ENCODE measurements around the gene APCDD1L.

Gene APCDD1L

DNA sequence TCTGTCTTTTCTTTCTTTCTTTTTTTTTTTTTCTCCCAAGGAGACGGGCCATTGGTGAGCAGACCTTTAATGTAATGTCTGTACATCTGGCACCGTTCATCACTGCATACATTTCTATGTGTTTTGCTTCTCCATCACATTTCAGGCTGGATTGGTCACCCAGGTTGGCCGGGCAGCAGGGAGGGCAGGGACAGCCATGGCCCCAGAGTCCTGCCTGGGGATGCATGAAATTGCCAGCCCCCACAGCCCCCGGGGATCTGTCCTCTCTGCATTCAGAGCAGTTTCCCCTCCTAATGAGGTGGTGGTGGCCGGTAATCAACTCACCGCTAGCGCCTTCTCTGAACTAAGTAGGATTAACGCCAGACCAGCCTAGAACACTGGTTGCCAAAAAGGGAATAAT is 50.4 kb downstream of the APCDD1L start:
- no peaks in the 10 kb centered on the region for H3K9me2 ChIP-seq (replicated peaks; ENCODE audit: low read depth, low read length)
- no peak overlapping the region for H2AFZ ChIP-seq (ENCODE audit: low read length)
- H3K27me3 ChIP-seq (ENCODE audit: insufficient read depth, low read length, poor library complexity, severe bottlenecking) = no peaks in the 10 kb centered on the region
- H3F3A ChIP-seq (ENCODE audit: low read depth) = no peaks in the 10 kb centered on the region
- no peaks in the 10 kb centered on the region for H4K20me1 ChIP-seq (ENCODE audit: insufficient read depth, low read length, poor library complexity, severe bottlenecking)
- no peak for TF ChIP-seq EZH2phosphoT487 (IDR thresholded peaks at IDR 0.05; ENCODE audit: borderline replicate concordance)
- TF ChIP-seq, protein P1, sequence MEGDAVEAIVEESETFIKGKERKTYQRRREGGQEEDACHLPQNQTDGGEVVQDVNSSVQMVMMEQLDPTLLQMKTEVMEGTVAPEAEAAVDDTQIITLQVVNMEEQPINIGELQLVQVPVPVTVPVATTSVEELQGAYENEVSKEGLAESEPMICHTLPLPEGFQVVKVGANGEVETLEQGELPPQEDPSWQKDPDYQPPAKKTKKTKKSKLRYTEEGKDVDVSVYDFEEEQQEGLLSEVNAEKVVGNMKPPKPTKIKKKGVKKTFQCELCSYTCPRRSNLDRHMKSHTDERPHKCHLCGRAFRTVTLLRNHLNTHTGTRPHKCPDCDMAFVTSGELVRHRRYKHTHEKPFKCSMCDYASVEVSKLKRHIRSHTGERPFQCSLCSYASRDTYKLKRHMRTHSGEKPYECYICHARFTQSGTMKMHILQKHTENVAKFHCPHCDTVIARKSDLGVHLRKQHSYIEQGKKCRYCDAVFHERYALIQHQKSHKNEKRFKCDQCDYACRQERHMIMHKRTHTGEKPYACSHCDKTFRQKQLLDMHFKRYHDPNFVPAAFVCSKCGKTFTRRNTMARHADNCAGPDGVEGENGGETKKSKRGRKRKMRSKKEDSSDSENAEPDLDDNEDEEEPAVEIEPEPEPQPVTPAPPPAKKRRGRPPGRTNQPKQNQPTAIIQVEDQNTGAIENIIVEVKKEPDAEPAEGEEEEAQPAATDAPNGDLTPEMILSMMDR (conservative IDR thresholded peaks at IDR 0.05; ENCODE audit: low read length) = no peak
- H3K4me3 ChIP-seq (ENCODE audit: low read length, poor library complexity, severe bottlenecking) = no peak overlapping the region
- H3K4me1 ChIP-seq (ENCODE audit: insufficient read depth, low read length, poor library complexity, severe bottlenecking) = no peaks in the 10 kb centered on the region
- H3K4me2 ChIP-seq (ENCODE audit: low read depth, low read length, poor library complexity, severe bottlenecking) = no peak overlapping the region
- H3K36me3 ChIP-seq (ENCODE audit: insufficient read depth, low read length) = no peaks in the 10 kb centered on the region
- H3K9ac ChIP-seq (ENCODE audit: low read depth, low read length, poor library complexity, severe bottlenecking) = no peak overlapping the region
- no peaks in the 10 kb centered on the region for H3K9me3 ChIP-seq (ENCODE audit: insufficient read depth, low read depth, low read length)
- no peaks in the 10 kb centered on the region for H3K79me2 ChIP-seq (ENCODE audit: insufficient read depth, low read length)

DNA sequence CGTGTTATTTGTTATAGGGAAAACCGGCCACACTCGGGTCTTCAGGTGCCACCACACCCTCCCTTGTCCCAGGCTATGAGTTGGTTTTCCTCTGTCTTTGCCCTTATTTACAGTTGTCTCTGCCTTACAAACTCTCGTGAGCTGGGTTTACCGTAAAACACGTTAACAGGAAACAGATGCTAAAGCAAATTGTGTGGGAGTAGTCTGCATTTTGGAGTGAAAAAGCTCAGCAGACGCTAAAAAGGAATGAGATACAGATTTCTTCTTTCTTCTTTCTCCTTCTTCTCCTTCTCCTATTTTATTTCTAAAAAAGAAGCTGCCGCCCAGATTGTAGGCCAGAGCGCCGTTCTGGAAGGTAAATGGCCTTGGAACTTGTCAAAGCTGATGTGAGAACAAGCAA is 51.9 kb downstream of the APCDD1L start:
- Histone ChIP-seq H3F3A (ENCODE audit: low read depth) (no peaks in the 10 kb centered on the region), H4K20me1 (ENCODE audit: insufficient read depth, low read length, poor library complexity, severe bottlenecking) (no peaks in the 10 kb centered on the region), H3K9me3 (ENCODE audit: insufficient read depth, low read depth, low read length) (no peaks in the 10 kb centered on the region), H3K9ac (ENCODE audit: low read depth, low read length, poor library complexity, severe bottlenecking) (no peak overlapping the region), H3K4me1 (ENCODE audit: insufficient read depth, low read length, poor library complexity, severe bottlenecking) (no peaks in the 10 kb centered on the region), H3K36me3 (ENCODE audit: insufficient read depth, low read length) (no peaks in the 10 kb centered on the region), H3K4me3 (ENCODE audit: low read length, poor library complexity, severe bottlenecking) (no peak overlapping the region), H3K4me2 (ENCODE audit: low read depth, low read length, poor library complexity, severe bottlenecking) (no peak overlapping the region), H3K79me2 (ENCODE audit: insufficient read depth, low read length) (no peaks in the 10 kb centered on the region), H3K9me2 (replicated peaks; ENCODE audit: low read depth, low read length) (no peaks in the 10 kb centered on the region), H2AFZ (ENCODE audit: low read length) (no peak overlapping the region), H3K27me3 (ENCODE audit: insufficient read depth, low read length, poor library complexity, severe bottlenecking) (no peaks in the 10 kb centered on the region)
- TF ChIP-seq, protein P1 (conservative IDR thresholded peaks at IDR 0.05; ENCODE audit: low read length) = no peak
- TF ChIP-seq EZH2phosphoT487 (IDR thresholded peaks at IDR 0.05; ENCODE audit: borderline replicate concordance) = no peak

- Histone ChIP-seq H3F3A (ENCODE audit: low read depth) (no peaks in the 10 kb centered on the region), H3K36me3 (ENCODE audit: insufficient read depth, low read length) (no peaks in the 10 kb centered on the region), H3K9me3 (ENCODE audit: insufficient read depth, low read depth, low read length) (no peaks in the 10 kb centered on the region), H3K79me2 (ENCODE audit: insufficient read depth, low read length) (no peaks in the 10 kb centered on the region), H2AFZ (ENCODE audit: low read length) (no peak overlapping the region), H3K4me3 (ENCODE audit: low read length, poor library complexity, severe bottlenecking) (no peak overlapping the region), H3K4me1 (ENCODE audit: insufficient read depth, low read length, poor library complexity, severe bottlenecking) (no peaks in the 10 kb centered on the region), H3K27me3 (ENCODE audit: insufficient read depth, low read length, poor library complexity, severe bottlenecking) (no peaks in the 10 kb centered on the region), H3K9ac (ENCODE audit: low read depth, low read length, poor library complexity, severe bottlenecking) (no peak overlapping the region), H4K20me1 (ENCODE audit: insufficient read depth, low read length, poor library complexity, severe bottlenecking) (no peaks in the 10 kb centered on the region), H3K4me2 (ENCODE audit: low read depth, low read length, poor library complexity, severe bottlenecking) (no peak overlapping the region), H3K9me2 (replicated peaks; ENCODE audit: low read depth, low read length) (no peaks in the 10 kb centered on the region)
- no peak for TF ChIP-seq EZH2phosphoT487 (IDR thresholded peaks at IDR 0.05; ENCODE audit: borderline replicate concordance)
- TF ChIP-seq, protein P1 (conservative IDR thresholded peaks at IDR 0.05; ENCODE audit: low read length) = no peak
These were observed 53.3 kb downstream of the APCDD1L start for GRCh38 chr20:58461899-58462298.

Data from Loucy (cell line).